PC-3 (cell line): ENCODE measurements around the gene NR3C1. TPM values are rescaled to one million over a fixed set of nuclear protein-coding genes. Genes with fewer than 3 reads are reported as not detected.
A peak's percentile ranks its signal among the peaks of the same experiment; 100 is the strongest.

Experiments
- ATAC-seq: fragments of 200-7000 bp; cut with Tn5 transposase; 2 replicates; pipeline ENCODE4 v1.9.1; 2020; ENCODE audit warnings: mild to moderate bottlenecking, moderate library complexity
- BruUV-seq: library from RNA; stranded (reverse); fragments of 400-500 nt; replicated peaks from 2 replicates; lab custom pipeline; 2021; lab: Mats Ljungman, UMichigan
- CTCF ChIA-PET: fragments of 300-600 bp; sonication (Branson Sonifier 250); formaldehyde crosslinking; loops from one replicate; lab custom pipeline; 2022; ENCODE audit warnings: antibody characterized with exemption; lab: Charles Lee
- POLR2A ChIA-PET: fragments of 300-600 bp; sonication (Branson Sonifier 250); formaldehyde crosslinking; loops from one replicate; lab custom pipeline; 2022; ENCODE audit warnings: antibody characterized with exemption; ENCODE audit not compliant: unreplicated experiment; lab: Charles Lee
- DNase-seq: peaks from one replicate; pipeline ENCODE4 v3.0.0-alpha.2; 2015
- H2AFZ ChIP-seq: fragments of 300-600 bp; sonication (generic); 2 replicates; pipeline ENCODE4 v1.6.0; 2016; ENCODE audit warnings: antibody characterized with exemption, low read length
- H3F3A ChIP-seq: fragments of 300-600 bp; sonication (generic); one replicate; pipeline ENCODE4 v1.6.0; 2017; ENCODE audit warnings: antibody characterized with exemption, low read length, control low read depth, mild to moderate bottlenecking; ENCODE audit not compliant: unreplicated experiment
- H3K27ac ChIP-seq: fragments of 300-600 bp; sonication (generic); 2 replicates; pipeline ENCODE4 v1.5.1; 2016; ENCODE audit warnings: mild to moderate bottlenecking, low read length
- H3K27me3 ChIP-seq: fragments of 300-600 bp; sonication (generic); 2 replicates; pipeline ENCODE4 v1.6.1; 2016; ENCODE audit warnings: low read length, mixed read lengths
- H3K36me3 ChIP-seq: fragments of 300-600 bp; sonication (generic); 2 replicates; pipeline ENCODE4 v1.6.1; 2016; ENCODE audit warnings: low read depth, mixed run types, low read length, mixed read lengths
- H3K4me1 ChIP-seq: fragments of 300-600 bp; sonication (generic); 2 replicates; pipeline ENCODE4 v1.5.1; 2016; ENCODE audit warnings: low read length; ENCODE audit not compliant: insufficient read depth
- H3K4me2 ChIP-seq: fragments of 300-600 bp; sonication (generic); 2 replicates; pipeline ENCODE4 v1.6.0; 2016; ENCODE audit warnings: low read length
- H3K4me3 ChIP-seq: fragments of 300-600 bp; sonication (generic); 2 replicates; pipeline ENCODE4 v1.5.1; 2016; ENCODE audit warnings: mild to moderate bottlenecking, low read length, mixed read lengths
- H3K79me2 ChIP-seq: fragments of 300-600 bp; sonication (generic); 2 replicates; pipeline ENCODE4 v1.6.1; 2017; ENCODE audit warnings: low read length, mixed read lengths
- H3K9ac ChIP-seq: fragments of 300-600 bp; sonication (generic); 2 replicates; pipeline ENCODE4 v1.6.0; 2016; ENCODE audit warnings: mild to moderate bottlenecking, low read length
- H3K9me2 ChIP-seq: fragments of 300-600 bp; sonication (generic); replicated peaks from 2 replicates; pipeline ENCODE4 v1.6.1; 2016; ENCODE audit warnings: mixed run types, low read length, mixed read lengths
- H3K9me3 ChIP-seq: fragments of 300-600 bp; sonication (generic); 2 replicates; pipeline ENCODE4 v1.6.1; 2016; ENCODE audit warnings: low read length, mixed read lengths
- H4K20me1 ChIP-seq: fragments of 300-600 bp; sonication (generic); 2 replicates; pipeline ENCODE4 v1.6.1; 2016; ENCODE audit warnings: low read length, mixed read lengths
- EZH2 ChIP-seq: fragments of 300-600 bp; sonication (generic); IDR thresholded peaks from one replicate; pipeline ENCODE4 v1.6.1; 2017; ENCODE audit warnings: antibody characterized with exemption, mild to moderate bottlenecking, low read length; ENCODE audit not compliant: unreplicated experiment
- EZH2phosphoT487 ChIP-seq: fragments of 300-600 bp; sonication (generic); IDR thresholded peaks from 2 replicates; pipeline ENCODE4 v1.6.1; 2018; ENCODE audit warnings: mild to moderate bottlenecking, antibody characterized with exemption, low read length, borderline replicate concordance
- intact Hi-C: fragments of 100-400 bp; cut with micrococcal nuclease; formaldehyde crosslinking; loops from 2 replicates; pipeline ENCODE4 v1.9.0; 2023
- total RNA-seq: library from RNA; depleted of rRNA; stranded (reverse); fragments of >200 nt; gene quantifications from 2 replicates; pipeline ENCODE4 v1.2.3, GENCODE V29; 2014
- TF ChIP-seq, protein P1 (sequence below): fragments of 300-600 bp; sonication (generic); conservative IDR thresholded peaks from 2 replicates; pipeline ENCODE4 v1.5.1; 2017; ENCODE audit warnings: antibody characterized with exemption, low read depth, mild to moderate bottlenecking, low read length

The NR3C1 gene
- total RNA-seq, 1 experiment from 2014 or later: 13.0 TPM

GRCh38 chr5:143237664-143238063 lies 165.8 kb downstream of the NR3C1 start:
- no TSS peak for BruUV-seq
- H2AFZ ChIP-seq: no peak overlapping the region
- no peaks in the 10 kb centered on the region for H3K9me3 ChIP-seq
- H3K4me1 ChIP-seq: peaks cover 15% of the 10 kb centered on the region
- H3K36me3 ChIP-seq: no peaks in the 10 kb centered on the region
- ATAC-seq: no peak
- intact Hi-C loops: no loop called here
- no peaks in the 10 kb centered on the region for H4K20me1 ChIP-seq
- DNase-seq: no peak
- H3K79me2 ChIP-seq: 0 out of 2 replicates have a peak, but pooled peaks cover 2% of the 10 kb centered on the region
- no peaks in the 10 kb centered on the region for H3F3A ChIP-seq
- CTCF ChIA-PET: no interaction called here
- H3K9ac ChIP-seq: no peak overlapping the region
- TF ChIP-seq EZH2phosphoT487: no peak
- TF ChIP-seq, protein P1, sequence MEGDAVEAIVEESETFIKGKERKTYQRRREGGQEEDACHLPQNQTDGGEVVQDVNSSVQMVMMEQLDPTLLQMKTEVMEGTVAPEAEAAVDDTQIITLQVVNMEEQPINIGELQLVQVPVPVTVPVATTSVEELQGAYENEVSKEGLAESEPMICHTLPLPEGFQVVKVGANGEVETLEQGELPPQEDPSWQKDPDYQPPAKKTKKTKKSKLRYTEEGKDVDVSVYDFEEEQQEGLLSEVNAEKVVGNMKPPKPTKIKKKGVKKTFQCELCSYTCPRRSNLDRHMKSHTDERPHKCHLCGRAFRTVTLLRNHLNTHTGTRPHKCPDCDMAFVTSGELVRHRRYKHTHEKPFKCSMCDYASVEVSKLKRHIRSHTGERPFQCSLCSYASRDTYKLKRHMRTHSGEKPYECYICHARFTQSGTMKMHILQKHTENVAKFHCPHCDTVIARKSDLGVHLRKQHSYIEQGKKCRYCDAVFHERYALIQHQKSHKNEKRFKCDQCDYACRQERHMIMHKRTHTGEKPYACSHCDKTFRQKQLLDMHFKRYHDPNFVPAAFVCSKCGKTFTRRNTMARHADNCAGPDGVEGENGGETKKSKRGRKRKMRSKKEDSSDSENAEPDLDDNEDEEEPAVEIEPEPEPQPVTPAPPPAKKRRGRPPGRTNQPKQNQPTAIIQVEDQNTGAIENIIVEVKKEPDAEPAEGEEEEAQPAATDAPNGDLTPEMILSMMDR: no peak
- no peak for TF ChIP-seq EZH2
- H3K4me2 ChIP-seq: no peak overlapping the region
- no peaks in the 10 kb centered on the region for H3K9me2 ChIP-seq
- no peak overlapping the region for H3K4me3 ChIP-seq
- no peak overlapping the region for H3K27ac ChIP-seq
- POLR2A ChIA-PET: no interaction called here
- H3K27me3 ChIP-seq: no peaks in the 10 kb centered on the region

- Histone ChIP-seq H4K20me1 (no peaks in the 10 kb centered on the region), H3K27me3 (no peaks in the 10 kb centered on the region), H3K79me2 (no peaks in the 10 kb centered on the region), H3K9me2 (no peaks in the 10 kb centered on the region), H3K9ac (no peak overlapping the region), H3K4me1 (peaks cover 7% of the 10 kb centered on the region), H3K27ac (no peak overlapping the region), H3K4me2 (no peak overlapping the region), H3K36me3 (no peaks in the 10 kb centered on the region), H3K4me3 (no peak overlapping the region), H2AFZ (no peak overlapping the region), H3K9me3 (no peaks in the 10 kb centered on the region), H3F3A (no peaks in the 10 kb centered on the region)
- ATAC-seq: no peak
- no peak for DNase-seq
- ChIA-PET POLR2A (no interaction called here), CTCF (no interaction called here)
- BruUV-seq: no TSS peak
- TF ChIP-seq EZH2phosphoT487 (no peak), EZH2 (no peak)
- TF ChIP-seq, protein P1: no peak
- intact Hi-C loops: no loop called here
Observed at GRCh38 chr5:143236682-143237081, 166.8 kb downstream of the NR3C1 start.

- H3K9me2 ChIP-seq: no peaks in the 10 kb centered on the region
- BruUV-seq: no TSS peak
- POLR2A ChIA-PET: no interaction called here
- TF ChIP-seq EZH2phosphoT487 (no peak), EZH2 (no peak)
- TF ChIP-seq, protein P1: no peak
- peak overlapping the region; percentile 62 for H3K27ac ChIP-seq
- ATAC-seq: no peak
- intact Hi-C loops: no loop called here
- H3K27me3 ChIP-seq: no peaks in the 10 kb centered on the region
- no peaks in the 10 kb centered on the region for H3K36me3 ChIP-seq
- H3K9me3 ChIP-seq: no peaks in the 10 kb centered on the region
- H3K9ac ChIP-seq: no peak overlapping the region
- H3K4me1 ChIP-seq: peaks cover 3% of the 10 kb centered on the region; the same call in 1 of the 2 replicates
- H3F3A ChIP-seq: no peaks in the 10 kb centered on the region
- H4K20me1 ChIP-seq: no peaks in the 10 kb centered on the region
- DNase-seq: peak; percentile 50
- no peaks in the 10 kb centered on the region for H3K79me2 ChIP-seq
- H3K4me3 ChIP-seq: no peak overlapping the region
- no peak overlapping the region for H2AFZ ChIP-seq
- no peak overlapping the region for H3K4me2 ChIP-seq
- CTCF ChIA-PET: no interaction called here
Observed at GRCh38 chr5:143235423-143235822, 168.1 kb downstream of the NR3C1 start.
